ENCODE results near the gene LRP1B. TPM values are rescaled to one million over a fixed set of nuclear protein-coding genes. Genes with fewer than 3 reads are reported as not detected.
"Not testable (repeated sequence)": the region's sequence is repeated elsewhere in the genome, so short reads cannot be mapped to it uniquely, and the experiment has no call there.

The LRP1B gene
- total RNA-seq, 1 donor from 2014 or later, result 0.25 TPM

- Mint-ChIP-seq H3K27me3 (ENCODE audit: low read depth) (no peaks in the 10 kb centered on the region), H3K9me3 (ENCODE audit: low read depth) (peaks cover 3% of the 10 kb centered on the region), H3K4me1 (ENCODE audit: low read depth) (no peaks in the 10 kb centered on the region), H3K36me3 (ENCODE audit: low read depth) (peaks cover 2% of the 10 kb centered on the region), H3K4me3 (ENCODE audit: unreplicated experiment) (no peak overlapping the region), H3K27ac (ENCODE audit: unreplicated experiment) (no peak overlapping the region)
- TF ChIP-seq, protein P1, sequence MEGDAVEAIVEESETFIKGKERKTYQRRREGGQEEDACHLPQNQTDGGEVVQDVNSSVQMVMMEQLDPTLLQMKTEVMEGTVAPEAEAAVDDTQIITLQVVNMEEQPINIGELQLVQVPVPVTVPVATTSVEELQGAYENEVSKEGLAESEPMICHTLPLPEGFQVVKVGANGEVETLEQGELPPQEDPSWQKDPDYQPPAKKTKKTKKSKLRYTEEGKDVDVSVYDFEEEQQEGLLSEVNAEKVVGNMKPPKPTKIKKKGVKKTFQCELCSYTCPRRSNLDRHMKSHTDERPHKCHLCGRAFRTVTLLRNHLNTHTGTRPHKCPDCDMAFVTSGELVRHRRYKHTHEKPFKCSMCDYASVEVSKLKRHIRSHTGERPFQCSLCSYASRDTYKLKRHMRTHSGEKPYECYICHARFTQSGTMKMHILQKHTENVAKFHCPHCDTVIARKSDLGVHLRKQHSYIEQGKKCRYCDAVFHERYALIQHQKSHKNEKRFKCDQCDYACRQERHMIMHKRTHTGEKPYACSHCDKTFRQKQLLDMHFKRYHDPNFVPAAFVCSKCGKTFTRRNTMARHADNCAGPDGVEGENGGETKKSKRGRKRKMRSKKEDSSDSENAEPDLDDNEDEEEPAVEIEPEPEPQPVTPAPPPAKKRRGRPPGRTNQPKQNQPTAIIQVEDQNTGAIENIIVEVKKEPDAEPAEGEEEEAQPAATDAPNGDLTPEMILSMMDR (IDR thresholded peaks at IDR 0.05), result no peak
- DNase-seq (ENCODE audit: low spot score), result no peak
Observed at GRCh38 chr2:141199711-141200110, 931.1 kb downstream of the LRP1B start.

DNA sequence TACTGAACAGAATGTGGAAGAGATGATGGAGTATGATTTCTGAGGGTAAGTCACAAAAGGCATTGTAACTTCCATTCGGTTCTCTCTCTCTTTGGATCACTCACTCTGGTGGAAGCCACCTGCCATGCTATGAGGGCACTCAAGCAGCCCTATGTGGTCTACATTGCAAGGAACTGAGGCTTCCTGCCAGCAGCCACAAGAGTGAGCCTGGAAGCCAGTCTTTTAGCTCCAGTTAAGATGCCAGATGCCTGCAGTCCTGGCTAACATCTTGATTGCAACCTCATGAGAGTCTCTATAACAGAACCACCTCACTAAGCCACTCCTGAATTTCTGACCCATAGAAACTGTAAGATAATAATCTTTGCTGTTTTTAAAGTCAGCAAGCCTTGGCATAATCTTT is 935.7 kb downstream of the LRP1B start:
- Mint-ChIP-seq H3K4me3 (ENCODE audit: unreplicated experiment) (no peak overlapping the region), H3K27ac (ENCODE audit: unreplicated experiment) (no peak overlapping the region), H3K27me3 (ENCODE audit: low read depth) (no peaks in the 10 kb centered on the region), H3K4me1 (ENCODE audit: low read depth) (no peaks in the 10 kb centered on the region), H3K9me3 (ENCODE audit: low read depth) (no peaks in the 10 kb centered on the region), H3K36me3 (ENCODE audit: low read depth) (no peaks in the 10 kb centered on the region)
- TF ChIP-seq, protein P1 (IDR thresholded peaks at IDR 0.05), result no peak
- DNase-seq (ENCODE audit: low spot score), result no peak

DNA sequence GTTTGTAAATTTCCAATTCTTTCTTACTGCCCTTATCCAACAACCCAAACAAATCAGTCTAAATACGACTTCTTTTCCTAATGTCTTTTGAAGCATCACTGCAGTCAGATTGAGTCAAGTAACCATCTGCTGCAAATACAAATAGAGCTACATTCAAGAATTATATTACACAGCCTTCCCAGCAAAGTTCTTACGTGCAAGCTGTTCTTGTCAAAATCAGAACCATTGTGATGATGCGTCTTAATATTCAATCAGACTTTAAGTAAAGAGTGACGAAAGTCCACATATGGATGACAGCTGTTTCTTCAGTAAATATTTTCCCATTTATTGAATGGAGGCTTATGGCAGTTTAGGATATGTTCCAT is 943.8 kb downstream of the LRP1B start:
- DNase-seq (ENCODE audit: low spot score), result no peak
- TF ChIP-seq, protein P1 (IDR thresholded peaks at IDR 0.05), result no peak
- H3K27ac Mint-ChIP-seq (ENCODE audit: unreplicated experiment), result no peak overlapping the region
- H3K36me3 Mint-ChIP-seq (ENCODE audit: low read depth), result no peaks in the 10 kb centered on the region
- H3K4me1 Mint-ChIP-seq (ENCODE audit: low read depth), result peaks cover 12% of the 10 kb centered on the region
- peaks cover 2% of the 10 kb centered on the region for H3K27me3 Mint-ChIP-seq (ENCODE audit: low read depth)
- H3K4me3 Mint-ChIP-seq (ENCODE audit: unreplicated experiment), result no peak overlapping the region
- no peaks in the 10 kb centered on the region for H3K9me3 Mint-ChIP-seq (ENCODE audit: low read depth)

GRCh38 chr2:141186413-141187074 is 944.3 kb downstream of the LRP1B start:
- Mint-ChIP-seq H3K4me3 (ENCODE audit: unreplicated experiment) (no peak overlapping the region), H3K27ac (ENCODE audit: unreplicated experiment) (no peak overlapping the region), H3K4me1 (ENCODE audit: low read depth) (peaks cover 12% of the 10 kb centered on the region), H3K27me3 (ENCODE audit: low read depth) (peaks cover 2% of the 10 kb centered on the region), H3K36me3 (ENCODE audit: low read depth) (no peaks in the 10 kb centered on the region), H3K9me3 (ENCODE audit: low read depth) (no peaks in the 10 kb centered on the region)
- TF ChIP-seq, protein P1 (IDR thresholded peaks at IDR 0.05), result no peak
- DNase-seq (ENCODE audit: low spot score), result no peak

GRCh38 chr2:141182246-141182645 is 948.6 kb downstream of the LRP1B start:
- no peak for DNase-seq (ENCODE audit: low spot score)
- TF ChIP-seq, protein P1 (IDR thresholded peaks at IDR 0.05), result no peak
- H3K4me1 Mint-ChIP-seq (ENCODE audit: low read depth), result peaks cover 10% of the 10 kb centered on the region
- H3K9me3 Mint-ChIP-seq (ENCODE audit: low read depth), result peaks cover 2% of the 10 kb centered on the region
- H3K36me3 Mint-ChIP-seq (ENCODE audit: low read depth), result no peaks in the 10 kb centered on the region
- H3K27ac Mint-ChIP-seq (ENCODE audit: unreplicated experiment), result no peak overlapping the region
- H3K27me3 Mint-ChIP-seq (ENCODE audit: low read depth), result peaks cover 2% of the 10 kb centered on the region
- H3K4me3 Mint-ChIP-seq (ENCODE audit: unreplicated experiment), result no peak overlapping the region

GRCh38 chr2:141169117-141169516 is 961.7 kb downstream of the LRP1B start:
- H3K9me3 Mint-ChIP-seq (ENCODE audit: low read depth); H3K36me3 Mint-ChIP-seq (ENCODE audit: low read depth); H3K4me1 Mint-ChIP-seq (ENCODE audit: low read depth); H3K27me3 Mint-ChIP-seq (ENCODE audit: low read depth); H3K4me3 Mint-ChIP-seq (ENCODE audit: unreplicated experiment); DNase-seq (ENCODE audit: low spot score); H3K27ac Mint-ChIP-seq (ENCODE audit: unreplicated experiment): not testable (repeated sequence)
